ENCODE data around the gene SPON1.
"Not testable (repeated sequence)": the region's sequence is repeated elsewhere in the genome, so short reads cannot be mapped to it uniquely, and the experiment has no call there.

The SPON1 gene

DNA sequence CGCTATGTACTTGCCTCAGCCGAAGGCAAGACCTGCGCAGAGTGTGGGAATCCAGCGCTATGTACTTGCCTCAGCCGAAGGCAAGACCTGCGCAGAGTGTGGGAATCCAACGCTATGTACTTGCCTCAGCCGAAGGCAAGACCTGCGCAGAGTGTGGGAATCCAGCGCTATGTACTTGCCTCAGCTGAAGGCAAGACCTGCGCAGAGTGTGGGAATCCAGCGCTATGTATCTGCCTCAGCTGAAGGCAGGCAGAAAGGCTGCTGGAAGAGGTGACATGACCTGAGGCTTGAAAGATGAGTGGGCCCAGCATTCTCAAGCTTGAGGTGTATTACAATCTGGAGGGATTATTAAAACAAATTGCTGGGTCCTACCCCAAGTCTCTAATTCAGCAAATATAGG, 290.0 kb downstream of the SPON1 start:
- H3K27me3 ChIP-seq (ENCODE audit: control insufficient read depth in 1 of 2, insufficient read depth in 1 of 2, low read length in 2 of 2), result peaks cover 0 to 36% of the 10 kb centered on the region in 2 experiments
- H3K18ac ChIP-seq (ENCODE audit: low read depth in 1 of 2, low read length in 2 of 2); H3K4me2 ChIP-seq (ENCODE audit: low read length, poor library complexity, severe bottlenecking); H3K4me3 ChIP-seq (ENCODE audit: insufficient read depth in 1 of 2, low read depth in 1 of 2, low read length in 2 of 2); H3K4me1 ChIP-seq (ENCODE audit: control insufficient read depth, insufficient read depth, low read depth, low read length); H4K8ac ChIP-seq (ENCODE audit: low read length); H3K9ac ChIP-seq (ENCODE audit: low read length); H3K36me3 ChIP-seq (ENCODE audit: control insufficient read depth in 1 of 2, insufficient read depth in 2 of 2, low read depth in 1 of 2, low read length in 2 of 2); H2BK5ac ChIP-seq (ENCODE audit: low read depth, low read length, poor library complexity, severe bottlenecking); H2BK12ac ChIP-seq (ENCODE audit: low read length in 2 of 2); H3K23ac ChIP-seq (ENCODE audit: low read length in 2 of 2); H2AFZ ChIP-seq (ENCODE audit: low read depth, low read length); H2AK5ac ChIP-seq (ENCODE audit: low read length, severe bottlenecking); H3K79me1 ChIP-seq (replicated peaks; ENCODE audit: low read length, poor library complexity, severe bottlenecking); DNase-seq; H3K14ac ChIP-seq (ENCODE audit: low read length in 2 of 2); H3K9me3 ChIP-seq (ENCODE audit: control insufficient read depth, low read length); H2BK15ac ChIP-seq (ENCODE audit: low read depth, poor library complexity, severe bottlenecking); H3K4ac ChIP-seq (ENCODE audit: low read depth in 1 of 2, low read length in 2 of 2); H4K91ac ChIP-seq (ENCODE audit: low read length); H2BK120ac ChIP-seq (ENCODE audit: low read depth, low read length); H3K27ac ChIP-seq (ENCODE audit: low read length, poor library complexity, severe bottlenecking): not testable (repeated sequence)
- over 99% methylated on average over 10 of the region's 12 CpGs for WGBS

DNA sequence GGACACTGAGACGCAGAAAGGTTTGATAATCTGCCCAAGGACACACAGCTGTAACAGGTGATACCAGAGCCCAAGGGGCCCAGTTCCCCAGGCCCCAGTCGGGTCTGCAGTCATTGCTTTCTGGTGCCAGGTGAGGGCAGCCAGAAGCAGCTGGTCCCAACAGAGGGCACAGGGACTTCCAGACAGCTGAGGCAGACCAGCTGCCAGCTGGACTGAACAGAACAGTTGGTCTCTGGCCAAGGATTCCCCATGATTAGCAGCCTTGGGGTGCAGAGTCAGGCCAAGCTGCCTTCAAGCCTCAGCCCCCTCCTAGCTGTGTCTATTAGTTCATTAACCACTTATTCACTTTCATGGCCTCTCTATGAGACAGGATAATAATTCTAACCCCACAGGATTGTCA, 290.9 kb downstream of the SPON1 start:
- WGBS, result 79% methylated on average over 2 of the region's 2 CpGs
- H3K4me3 ChIP-seq (ENCODE audit: insufficient read depth in 1 of 2, low read depth in 1 of 2, low read length in 2 of 2), result no peak overlapping the region
- no peak overlapping the region for H3K4ac ChIP-seq (ENCODE audit: low read depth in 1 of 2, low read length in 2 of 2)
- H3K18ac ChIP-seq (ENCODE audit: low read depth in 1 of 2, low read length in 2 of 2), result no peak overlapping the region
- H2BK12ac ChIP-seq (ENCODE audit: low read length in 2 of 2), result no peak overlapping the region
- H2BK120ac ChIP-seq (ENCODE audit: low read depth, low read length), result no peak overlapping the region
- H3K79me1 ChIP-seq (replicated peaks; ENCODE audit: low read length, poor library complexity, severe bottlenecking), result no peaks in the 10 kb centered on the region
- H2AK5ac ChIP-seq (ENCODE audit: low read length, severe bottlenecking), result no peak overlapping the region
- H2AFZ ChIP-seq (ENCODE audit: low read depth, low read length), result no peak overlapping the region
- no peak overlapping the region for H3K9ac ChIP-seq (ENCODE audit: low read length)
- no peak overlapping the region for H2BK15ac ChIP-seq (ENCODE audit: low read depth, poor library complexity, severe bottlenecking)
- no peak overlapping the region for H4K8ac ChIP-seq (ENCODE audit: low read length)
- no peak for DNase-seq
- H3K9me3 ChIP-seq (ENCODE audit: control insufficient read depth, low read length), result no peaks in the 10 kb centered on the region
- peaks cover 0 to 28% of the 10 kb centered on the region in 2 experiments for H3K27me3 ChIP-seq (ENCODE audit: control insufficient read depth in 1 of 2, insufficient read depth in 1 of 2, low read length in 2 of 2)
- H4K91ac ChIP-seq (ENCODE audit: low read length), result no peak overlapping the region
- H3K27ac ChIP-seq (ENCODE audit: low read length, poor library complexity, severe bottlenecking), result no peak overlapping the region
- no peak overlapping the region for H3K14ac ChIP-seq (ENCODE audit: low read length in 2 of 2)
- peaks cover 0 to 8% of the 10 kb centered on the region in 2 experiments for H3K36me3 ChIP-seq (ENCODE audit: control insufficient read depth in 1 of 2, insufficient read depth in 2 of 2, low read depth in 1 of 2, low read length in 2 of 2)
- no peak overlapping the region for H2BK5ac ChIP-seq (ENCODE audit: low read depth, low read length, poor library complexity, severe bottlenecking)
- H3K4me2 ChIP-seq (ENCODE audit: low read length, poor library complexity, severe bottlenecking), result no peak overlapping the region
- H3K4me1 ChIP-seq (ENCODE audit: control insufficient read depth, insufficient read depth, low read depth, low read length), result peaks cover 7% of the 10 kb centered on the region
- no peak overlapping the region for H3K23ac ChIP-seq (ENCODE audit: low read length in 2 of 2)

DNA sequence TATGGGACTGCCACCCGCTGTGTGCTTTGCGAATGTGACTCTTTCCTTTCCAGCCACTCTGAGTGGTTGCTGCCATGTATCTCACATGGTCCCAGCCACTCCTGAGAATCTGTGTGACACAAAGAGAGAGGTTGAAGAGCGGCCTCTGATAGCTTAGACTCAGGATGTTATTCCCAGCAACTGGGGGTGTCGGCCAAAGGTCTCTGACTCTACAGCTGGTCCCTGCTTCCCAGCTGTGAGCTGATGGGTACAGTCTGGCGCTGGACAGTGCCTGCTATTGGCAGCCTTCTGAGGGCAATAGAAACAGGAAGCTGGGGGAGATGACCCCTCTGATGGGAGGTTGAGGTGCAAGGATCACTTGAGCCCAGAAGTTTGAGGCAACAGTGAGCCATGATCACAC, 291.3 kb downstream of the SPON1 start:
- H3K4me1 ChIP-seq (ENCODE audit: control insufficient read depth, insufficient read depth, low read depth, low read length), result peaks cover 7% of the 10 kb centered on the region
- H3K4me3 ChIP-seq (ENCODE audit: insufficient read depth in 1 of 2, low read depth in 1 of 2, low read length in 2 of 2), result no peak overlapping the region
- H2AK5ac ChIP-seq (ENCODE audit: low read length, severe bottlenecking), result no peak overlapping the region
- no peak overlapping the region for H3K4me2 ChIP-seq (ENCODE audit: low read length, poor library complexity, severe bottlenecking)
- no peak overlapping the region for H2BK120ac ChIP-seq (ENCODE audit: low read depth, low read length)
- no peak overlapping the region for H3K18ac ChIP-seq (ENCODE audit: low read depth in 1 of 2, low read length in 2 of 2)
- no peak overlapping the region for H3K4ac ChIP-seq (ENCODE audit: low read depth in 1 of 2, low read length in 2 of 2)
- peaks cover 0 to 24% of the 10 kb centered on the region in 2 experiments for H3K27me3 ChIP-seq (ENCODE audit: control insufficient read depth in 1 of 2, insufficient read depth in 1 of 2, low read length in 2 of 2)
- 88% methylated on average over 5 of the region's 5 CpGs for WGBS
- no peak overlapping the region for H3K9ac ChIP-seq (ENCODE audit: low read length)
- H3K79me1 ChIP-seq (replicated peaks; ENCODE audit: low read length, poor library complexity, severe bottlenecking), result no peaks in the 10 kb centered on the region
- H4K91ac ChIP-seq (ENCODE audit: low read length), result no peak overlapping the region
- H3K27ac ChIP-seq (ENCODE audit: low read length, poor library complexity, severe bottlenecking), result no peak overlapping the region
- H2BK15ac ChIP-seq (ENCODE audit: low read depth, poor library complexity, severe bottlenecking), result no peak overlapping the region
- H3K14ac ChIP-seq (ENCODE audit: low read length in 2 of 2), result no peak overlapping the region
- no peak overlapping the region for H3K23ac ChIP-seq (ENCODE audit: low read length in 2 of 2)
- H2BK12ac ChIP-seq (ENCODE audit: low read length in 2 of 2), result no peak overlapping the region
- no peak overlapping the region for H4K8ac ChIP-seq (ENCODE audit: low read length)
- H2BK5ac ChIP-seq (ENCODE audit: low read depth, low read length, poor library complexity, severe bottlenecking), result no peak overlapping the region
- peaks cover 0 to 10% of the 10 kb centered on the region in 2 experiments for H3K36me3 ChIP-seq (ENCODE audit: control insufficient read depth in 1 of 2, insufficient read depth in 2 of 2, low read depth in 1 of 2, low read length in 2 of 2)
- H3K9me3 ChIP-seq (ENCODE audit: control insufficient read depth, low read length), result no peaks in the 10 kb centered on the region
- no peak overlapping the region for H2AFZ ChIP-seq (ENCODE audit: low read depth, low read length)
- DNase-seq, result no peak

DNA sequence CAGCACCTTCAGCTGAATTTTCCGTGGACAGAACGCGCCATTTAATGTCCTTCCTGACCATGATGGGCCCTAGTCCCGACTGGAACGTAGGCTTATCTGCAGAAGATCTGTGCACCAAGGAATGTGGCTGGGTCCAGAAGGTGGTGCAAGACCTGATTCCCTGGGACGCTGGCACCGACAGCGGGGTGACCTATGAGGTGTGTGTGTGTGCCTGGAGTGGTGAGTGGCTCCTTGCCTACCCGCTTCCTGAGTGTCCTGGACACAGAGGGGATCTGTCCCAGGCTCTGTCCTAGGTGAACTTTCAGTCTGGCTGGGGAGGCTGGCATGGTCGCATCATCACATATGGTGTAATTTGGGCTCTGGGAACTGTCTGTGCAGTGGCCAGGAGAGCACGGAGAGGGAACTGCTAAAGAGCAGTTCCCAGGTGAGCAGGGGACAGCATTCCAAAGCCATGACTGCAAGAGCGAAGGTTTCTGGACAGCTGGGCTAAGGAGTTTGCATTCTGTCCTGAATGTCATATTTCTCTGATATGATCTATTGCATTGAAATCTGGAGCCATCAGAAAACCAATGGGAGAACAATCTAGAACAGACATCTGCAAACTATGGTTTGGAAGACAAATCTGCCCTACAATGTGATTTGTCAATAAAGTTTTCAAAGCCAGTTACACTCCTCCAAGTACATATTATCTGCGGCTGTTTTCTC, 292.2 kb downstream of the SPON1 start:
- Histone ChIP-seq H3K4me3 (ENCODE audit: insufficient read depth in 1 of 2, low read depth in 1 of 2, low read length in 2 of 2) (no peak overlapping the region), H3K18ac (ENCODE audit: low read depth in 1 of 2, low read length in 2 of 2) (no peak overlapping the region), H3K36me3 (ENCODE audit: control insufficient read depth in 1 of 2, insufficient read depth in 2 of 2, low read depth in 1 of 2, low read length in 2 of 2) (peaks cover 0 to 16% of the 10 kb centered on the region in 2 experiments), H2BK12ac (ENCODE audit: low read length in 2 of 2) (no peak overlapping the region), H3K79me1 (replicated peaks; ENCODE audit: low read length, poor library complexity, severe bottlenecking) (no peaks in the 10 kb centered on the region), H3K4ac (ENCODE audit: low read depth in 1 of 2, low read length in 2 of 2) (no peak overlapping the region), H3K4me2 (ENCODE audit: low read length, poor library complexity, severe bottlenecking) (no peak overlapping the region), H3K27ac (ENCODE audit: low read length, poor library complexity, severe bottlenecking) (no peak overlapping the region), H3K4me1 (ENCODE audit: control insufficient read depth, insufficient read depth, low read depth, low read length) (peaks cover 14% of the 10 kb centered on the region), H3K14ac (ENCODE audit: low read length in 2 of 2) (no peak overlapping the region), H2BK15ac (ENCODE audit: low read depth, poor library complexity, severe bottlenecking) (no peak overlapping the region), H4K8ac (ENCODE audit: low read length) (no peak overlapping the region), H2BK5ac (ENCODE audit: low read depth, low read length, poor library complexity, severe bottlenecking) (no peak overlapping the region), H2AK5ac (ENCODE audit: low read length, severe bottlenecking) (no peak overlapping the region), H3K27me3 (ENCODE audit: control insufficient read depth in 1 of 2, insufficient read depth in 1 of 2, low read length in 2 of 2) (peaks cover 0 to 20% of the 10 kb centered on the region in 2 experiments), H4K91ac (ENCODE audit: low read length) (no peak overlapping the region), H3K9me3 (ENCODE audit: control insufficient read depth, low read length) (no peaks in the 10 kb centered on the region), H3K23ac (ENCODE audit: low read length in 2 of 2) (no peak overlapping the region), H2AFZ (ENCODE audit: low read depth, low read length) (no peak overlapping the region), H3K9ac (ENCODE audit: low read length) (no peak overlapping the region), H2BK120ac (ENCODE audit: low read depth, low read length) (no peak overlapping the region)
- 94% methylated on average over 13 of the region's 13 CpGs for WGBS
- no peak for DNase-seq
